GM12875 (cell line): ENCODE measurements around the gene SHQ1.
"Not testable (repeated sequence)": the region's sequence is repeated elsewhere in the genome, so short reads cannot be mapped to it uniquely, and the experiment has no call there.

ENCODE experiments used
- H3K4me3 ChIP-seq: one replicate; pipeline ENCODE4 v1.5.1; 2011; ENCODE audit warnings: low read depth, low read length, control low read depth
- TF ChIP-seq, protein P1 (sequence below): IDR thresholded peaks from 2 replicates; pipeline ENCODE4 v1.5.1; 2011; ENCODE audit warnings: low read depth, mild to moderate bottlenecking, control low read depth, inconsistent platforms, low read length, moderate library complexity, borderline replicate concordance; ENCODE audit not compliant: insufficient read depth

SHQ1 gene

DNA sequence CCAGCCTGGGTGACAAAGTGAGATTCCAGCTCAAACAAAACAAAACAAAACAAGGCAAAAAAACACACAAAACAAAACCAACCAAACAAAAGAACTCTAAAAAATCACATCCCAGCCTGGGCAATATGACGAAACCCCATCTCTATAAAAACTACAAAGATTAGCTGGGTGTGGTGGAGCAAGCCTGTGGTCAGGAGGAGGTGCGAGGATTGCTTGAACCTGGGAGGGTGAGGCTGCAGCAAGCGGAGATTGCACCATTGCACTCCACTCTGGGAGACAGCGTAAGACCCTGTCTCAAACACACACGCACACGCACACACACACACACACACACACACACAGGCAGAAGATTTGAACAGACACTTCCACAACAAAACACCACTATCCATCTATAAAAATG is 99.6 kb downstream of the SHQ1 start:
- H3K4me3 ChIP-seq: no peak overlapping the region
- TF ChIP-seq, protein P1, sequence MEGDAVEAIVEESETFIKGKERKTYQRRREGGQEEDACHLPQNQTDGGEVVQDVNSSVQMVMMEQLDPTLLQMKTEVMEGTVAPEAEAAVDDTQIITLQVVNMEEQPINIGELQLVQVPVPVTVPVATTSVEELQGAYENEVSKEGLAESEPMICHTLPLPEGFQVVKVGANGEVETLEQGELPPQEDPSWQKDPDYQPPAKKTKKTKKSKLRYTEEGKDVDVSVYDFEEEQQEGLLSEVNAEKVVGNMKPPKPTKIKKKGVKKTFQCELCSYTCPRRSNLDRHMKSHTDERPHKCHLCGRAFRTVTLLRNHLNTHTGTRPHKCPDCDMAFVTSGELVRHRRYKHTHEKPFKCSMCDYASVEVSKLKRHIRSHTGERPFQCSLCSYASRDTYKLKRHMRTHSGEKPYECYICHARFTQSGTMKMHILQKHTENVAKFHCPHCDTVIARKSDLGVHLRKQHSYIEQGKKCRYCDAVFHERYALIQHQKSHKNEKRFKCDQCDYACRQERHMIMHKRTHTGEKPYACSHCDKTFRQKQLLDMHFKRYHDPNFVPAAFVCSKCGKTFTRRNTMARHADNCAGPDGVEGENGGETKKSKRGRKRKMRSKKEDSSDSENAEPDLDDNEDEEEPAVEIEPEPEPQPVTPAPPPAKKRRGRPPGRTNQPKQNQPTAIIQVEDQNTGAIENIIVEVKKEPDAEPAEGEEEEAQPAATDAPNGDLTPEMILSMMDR: no peak

DNA sequence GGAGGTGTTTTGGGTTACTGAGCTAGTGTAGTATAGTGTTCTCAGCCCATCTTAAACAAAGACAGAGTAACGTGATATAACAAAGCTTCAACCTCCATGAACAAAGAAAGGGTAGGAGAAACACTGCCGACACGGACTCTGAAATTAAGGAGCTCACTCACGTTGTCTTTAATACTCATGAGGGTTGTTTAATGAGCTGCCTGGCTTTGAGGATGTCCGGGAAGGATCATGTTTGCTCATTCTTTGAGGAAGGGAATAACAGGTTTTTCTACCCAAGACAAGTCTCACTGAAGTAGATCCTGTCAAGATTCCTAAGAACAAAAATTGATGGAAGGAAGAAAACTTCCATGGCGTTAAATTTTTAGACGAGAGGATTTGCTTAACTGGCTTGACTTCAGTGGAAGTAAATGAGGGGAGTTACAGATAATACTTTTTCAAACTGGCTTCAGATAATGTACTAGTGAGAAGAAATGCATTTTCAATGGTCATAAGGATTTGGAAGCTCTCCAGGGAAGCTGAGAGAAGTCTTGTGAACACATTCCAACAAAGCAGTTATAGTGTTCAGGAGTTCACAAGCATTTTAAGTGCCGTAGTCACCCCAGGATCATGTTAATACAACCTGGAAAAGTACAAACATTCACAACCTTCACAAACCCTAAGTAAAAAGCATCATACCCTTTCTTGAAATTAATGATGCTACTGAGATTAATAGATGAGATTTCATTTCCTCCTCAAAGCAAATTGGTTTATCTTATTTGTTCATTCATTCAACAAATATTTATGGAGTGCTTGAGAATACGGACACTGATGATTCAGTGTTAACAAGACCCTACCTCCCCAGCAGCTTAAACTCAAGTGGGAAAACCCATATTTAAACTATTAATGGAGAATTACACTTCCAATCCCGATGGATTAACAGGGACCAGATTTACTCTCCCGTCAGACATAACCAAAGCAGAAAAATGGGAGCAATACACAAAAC is 101.5 kb downstream of the SHQ1 start:
- TF ChIP-seq, protein P1: no peak
- H3K4me3 ChIP-seq: no peak overlapping the region

DNA sequence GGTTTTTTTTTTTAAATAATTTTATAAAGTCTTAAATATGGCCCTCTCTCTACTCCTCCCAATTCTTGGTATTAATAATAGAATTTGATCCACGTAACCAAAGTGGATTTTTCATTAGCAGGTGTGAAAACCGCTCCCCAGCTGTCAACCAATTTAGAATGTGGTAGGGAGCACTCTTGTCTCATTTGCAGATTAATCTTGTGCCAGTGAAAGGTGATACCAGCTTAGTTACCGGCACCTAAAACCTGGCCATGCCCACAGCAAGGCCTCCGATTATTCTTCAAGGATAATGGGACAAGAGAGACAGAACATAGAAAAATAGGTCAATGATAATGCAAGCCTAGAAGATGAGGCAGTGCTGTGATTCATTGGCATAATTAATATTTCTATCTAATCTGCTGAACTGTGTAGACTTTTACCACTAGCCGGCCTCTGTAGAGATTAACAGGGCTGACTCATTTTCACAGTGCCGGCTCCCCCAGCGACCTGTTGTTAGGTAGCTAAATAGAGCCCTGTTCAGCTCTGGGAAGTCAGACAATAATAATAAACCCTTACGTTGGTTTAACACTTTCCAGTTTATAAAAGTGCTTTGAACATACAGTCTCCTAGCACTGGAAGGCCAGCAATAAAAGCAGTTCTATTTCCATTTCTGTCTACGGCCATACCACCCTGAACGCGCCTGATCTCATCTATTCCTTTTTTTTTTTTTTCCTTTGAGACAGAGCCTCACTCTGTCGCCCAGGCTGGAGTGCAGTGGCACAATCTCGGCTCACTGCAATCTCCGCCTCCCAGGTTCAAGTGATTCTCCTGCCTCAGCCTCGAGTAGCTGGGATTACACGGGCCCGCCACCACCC is 102.9 kb downstream of the SHQ1 start:
- TF ChIP-seq, protein P1: no peak
- no peak overlapping the region for H3K4me3 ChIP-seq

DNA sequence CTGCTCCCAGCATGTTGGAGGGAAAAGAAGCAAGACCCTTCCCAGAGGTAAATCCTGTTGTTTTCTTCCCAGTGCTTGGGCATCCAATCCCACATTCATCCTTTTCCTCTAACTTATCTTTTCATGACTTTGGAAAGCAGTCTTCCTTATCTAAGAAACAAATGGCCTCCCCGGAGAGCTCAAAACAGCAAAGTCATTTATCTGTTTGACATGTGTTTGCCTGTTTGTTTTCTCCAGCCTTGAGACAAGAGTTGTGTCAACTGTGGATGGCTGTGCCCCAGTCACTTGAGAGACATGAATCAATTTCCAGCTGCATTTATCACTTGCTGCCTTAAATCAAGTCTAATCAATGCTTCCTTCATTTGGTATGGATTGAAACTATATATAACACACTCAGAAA is 103.9 kb downstream of the SHQ1 start:
- TF ChIP-seq, protein P1: no peak
- no peak overlapping the region for H3K4me3 ChIP-seq

DNA sequence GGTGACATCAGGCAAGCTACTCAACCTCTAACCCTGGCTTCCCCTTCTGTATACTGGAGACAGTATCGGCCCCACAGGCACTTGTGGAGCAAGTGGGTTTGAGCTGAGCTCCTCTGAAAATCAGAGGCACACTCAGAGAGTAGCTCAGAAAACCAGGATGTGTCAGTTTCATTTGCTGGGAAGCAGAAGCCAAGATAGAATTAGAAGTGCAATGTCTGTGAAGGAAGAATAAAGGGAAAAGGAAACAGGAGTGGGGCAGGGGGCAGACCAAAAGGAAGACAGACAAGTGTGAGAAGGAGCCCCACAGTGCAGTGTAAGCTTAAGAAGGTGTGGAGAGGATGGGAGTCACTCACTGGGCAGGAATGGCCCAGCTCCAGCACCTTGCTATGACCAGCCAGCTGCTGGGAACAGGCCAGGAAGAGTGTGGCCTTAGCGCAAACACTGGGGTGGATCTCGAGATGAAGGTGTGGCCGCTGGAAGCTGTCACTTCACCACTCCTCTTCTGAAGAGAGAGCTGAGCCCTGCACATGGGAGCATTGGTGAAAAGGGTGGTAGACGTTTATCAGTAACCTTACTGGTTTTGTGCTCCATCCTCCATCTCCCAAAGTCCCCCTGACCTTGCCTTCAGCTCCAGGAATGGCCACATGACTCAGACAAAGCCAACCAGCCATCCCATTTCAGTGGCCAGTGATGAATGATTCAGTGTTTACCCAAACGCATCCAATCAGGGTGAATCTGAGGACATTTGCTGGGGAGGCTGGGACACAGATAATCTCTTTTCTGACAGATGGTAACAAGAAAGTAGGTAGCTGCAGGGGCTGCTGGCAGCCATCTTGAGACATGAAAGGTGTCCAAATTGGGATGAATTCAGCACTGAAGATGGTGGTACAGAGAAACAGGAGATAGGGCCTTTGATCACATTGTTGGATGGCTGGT is 108.4 kb downstream of the SHQ1 start:
- no peak overlapping the region for H3K4me3 ChIP-seq
- TF ChIP-seq, protein P1: no peak

DNA sequence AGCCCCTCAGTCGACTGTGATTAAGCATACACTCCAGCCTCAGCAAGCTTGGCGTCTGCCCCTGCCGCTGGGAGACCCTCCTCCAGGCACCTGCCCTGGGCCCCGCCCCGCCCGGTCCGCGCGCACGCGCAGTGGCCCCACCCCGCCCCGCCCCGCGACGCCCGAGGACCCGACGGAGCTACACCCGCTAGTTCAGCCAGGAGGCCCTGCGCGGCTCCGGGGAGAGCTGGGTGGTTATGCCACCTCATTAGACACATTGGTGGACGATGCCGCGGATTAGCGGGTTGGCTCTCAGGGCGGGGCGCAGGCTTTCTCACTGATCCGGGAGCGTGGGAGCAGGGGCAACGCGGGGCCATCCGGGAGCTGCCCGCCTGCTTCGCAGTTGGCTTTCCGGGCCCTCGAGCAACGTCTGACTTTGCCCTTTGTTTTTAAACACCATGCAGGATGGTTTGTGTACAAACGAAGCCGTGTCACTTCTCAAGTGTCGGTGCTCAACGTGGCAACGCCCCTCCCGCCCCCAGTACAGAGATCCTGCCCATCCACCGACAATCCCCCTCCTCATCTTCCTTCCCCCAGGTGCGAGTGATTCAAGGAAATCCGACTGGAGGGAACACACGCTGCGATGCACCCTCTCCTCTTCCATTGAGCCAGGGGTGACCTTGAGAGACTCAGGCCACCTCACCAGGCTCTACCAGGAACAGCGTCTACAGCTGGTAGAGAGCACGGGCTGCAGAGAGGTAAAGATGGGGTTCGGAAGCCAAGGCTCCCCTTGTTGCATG is 109.3 kb downstream of the SHQ1 start:
- peak overlapping the region; percentile 44 for H3K4me3 ChIP-seq
- TF ChIP-seq, protein P1: no peak

DNA sequence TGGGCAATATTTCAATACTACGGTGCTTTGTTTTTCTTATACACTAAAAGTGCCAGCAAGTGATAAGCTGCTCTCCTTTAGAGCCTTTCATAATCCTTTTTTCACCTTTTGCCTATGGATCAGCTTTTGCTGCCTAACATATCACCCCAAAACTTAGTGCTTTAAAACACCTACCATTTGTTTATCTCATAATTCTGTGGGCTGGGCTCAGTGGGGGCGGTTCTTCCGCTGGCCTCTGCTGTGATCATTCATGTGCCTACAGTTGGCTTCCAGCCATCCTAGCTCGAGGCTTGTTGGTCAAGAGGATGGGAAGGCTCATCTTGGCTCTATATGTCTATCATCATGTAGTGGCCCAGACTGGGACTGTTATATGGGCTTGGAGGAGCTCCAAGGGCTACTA is 113.2 kb downstream of the SHQ1 start:
- H3K4me3 ChIP-seq: not testable (repeated sequence)
